Heart left ventricle (tissue), 16 donors: ENCODE data around the gene TRMO. TPM values are rescaled to one million over a fixed set of nuclear protein-coding genes. Genes with fewer than 3 reads are reported as not detected.

Source experiments
- ATAC-seq, 4 donors: fragments of 200-7000 bp; cut with Tn5 transposase; one replicate each; pipeline ENCODE4 v1.9.1; 2020 to 2022; ENCODE audit warnings: moderate library complexity in 4 of 4, mild to moderate bottlenecking in 3 of 4, moderate number of reproducible peaks in 1 of 4
- DNase-seq, 5 donors: peaks; one replicate each; pipeline ENCODE4 v3.0.0-alpha.2; 2020
- H3K27ac ChIP-seq, 12 donors: fragments of 200-600 bp; sonication (generic) in 4 of 12; one replicate each; pipeline versions ENCODE4 v1.5.0 to v1.8.0; 2016 to 2022; ENCODE audit warnings: mild to moderate bottlenecking in 2 of 12
- H3K27me3 ChIP-seq, 9 donors: fragments of 200-600 bp; sonication (generic) in 2 of 9; one replicate each; pipeline versions ENCODE4 v1.5.1 to v1.8.0; 2016 to 2022; ENCODE audit warnings: mild to moderate bottlenecking in 3 of 9
- H3K36me3 ChIP-seq, 9 donors: fragments of 200-600 bp; sonication (generic) in 2 of 9; one replicate each; pipeline versions ENCODE4 v1.5.0 to v1.8.0; 2018 to 2022; ENCODE audit warnings: mild to moderate bottlenecking in 2 of 9
- H3K4me1 ChIP-seq, 12 donors: fragments of 200-600 bp; sonication (generic) in 4 of 12; one replicate each; pipeline versions ENCODE4 v1.5.0 to v1.8.0; 2016 to 2022; ENCODE audit warnings: mild to moderate bottlenecking in 3 of 12
- H3K4me3 ChIP-seq, 12 donors: fragments of 200-600 bp; sonication (generic) in 4 of 12; one replicate each; pipeline versions ENCODE4 v1.5.0 to v1.8.0; 2017 to 2022; ENCODE audit warnings: mild to moderate bottlenecking in 9 of 12, moderate library complexity in 4 of 12
- H3K9me3 ChIP-seq, 12 donors: fragments of 200-600 bp; sonication (generic) in 4 of 12; one replicate each; pipeline versions ENCODE4 v1.5.0 to v1.8.0; 2016 to 2022; ENCODE audit warnings: mild to moderate bottlenecking in 1 of 12
- POLR2A ChIP-seq, 2 donors: fragments of 450-650 bp; IDR thresholded peaks; one replicate each; pipeline ENCODE4 v1.6.1; 2017; ENCODE audit warnings: antibody characterized with exemption in 2 of 2, mild to moderate bottlenecking in 2 of 2, moderate library complexity in 2 of 2
- WGBS, 4 donors: extraction: QIAGEN DNeasy Blood & Tissue Kit in 2 of 4; methylation state at CpG; one replicate each; pipeline versions ENCODE4 v1.1.5 to v1.1.7; 2013 to 2018; 5-methylcytosine and 5-hydroxymethylcytosine counted together
- intact Hi-C, 10 donors: fragments of 100-400 bp; cut with DNase I; formaldehyde crosslinking; loops; one replicate each; pipeline versions ENCODE4 v1.11.1 to v1.14.2; 2022
- polyA plus RNA-seq, 2 donors: library from polyadenylated mRNA; stranded (reverse); fragments of 200-250 nt; gene quantifications; one replicate each; pipeline ENCODE4 v1.2.3, GENCODE V29; 2013
- total RNA-seq, 9 donors: library from RNA; depleted of rRNA in 2 of 9; stranded (reverse); fragments of >200 nt in 2 of 9; fragmentation: NEBNext Ultra II Directional in 3 of 9; extraction: Animal tissue kit (Norgen Biotek cat#: 25700) in 3 of 9; gene quantifications; one replicate each; pipeline versions ENCODE4 v1.1.0 to v1.2.4, GENCODE V29; 2016 to 2023
- TF ChIP-seq, protein P1 (sequence below), 12 donors: fragments of 200-600 bp; sonication (generic) in 4 of 12; IDR thresholded peaks; one replicate each; pipeline versions ENCODE4 v1.5.0 to v1.8.0; 2018 to 2022; ENCODE audit warnings: antibody characterized with exemption in 12 of 12, mild to moderate bottlenecking in 5 of 12
- donor health status: ischemic (EF 13 %, LVEDD 7.1; RV severe dilation, severe dysfunction).
- donor health status: healthy with polysubstance abuse.
- donor health status: DM: no; HTN: yes; CAD: no.
- donor health status: DM: no; HTN: no; CAD: no.
- donor health status: ischemic (EF 25% LVEDD 6.9; RV normal size, moderate dysfunction).
- donor health status: ischemic (EF 25% LVEDD 5.7; RV mildly dilated, moderate dysfunction).
- donor health status: healthy.
- donor health status: DM: yes; HTN: yes; CAD: no.
- donor health status: ischemic (EF 35%, LVEDD 5.7; RV mildly dilated, moderate dysfunction).
- donor health status: nonischemic (EF 11% LVEDD 7.7; RV severe dilation, severe dysfunction).
- donor health status: DM: yes; HTN: yes; CAD: no.
- donor health status: PGD.
- donor health status: ischemic (EF 29% LVEDD 5.4; RV normal size, mild dysfunction).
- donor health status: nonischemic (EF 23%, LVEDD 6.1; RV moderate dilation, normal function).

TRMO gene
- total and polyA plus RNA-seq, 11 donors = 2.8 to 23.3 (median 8.0) TPM

DNA sequence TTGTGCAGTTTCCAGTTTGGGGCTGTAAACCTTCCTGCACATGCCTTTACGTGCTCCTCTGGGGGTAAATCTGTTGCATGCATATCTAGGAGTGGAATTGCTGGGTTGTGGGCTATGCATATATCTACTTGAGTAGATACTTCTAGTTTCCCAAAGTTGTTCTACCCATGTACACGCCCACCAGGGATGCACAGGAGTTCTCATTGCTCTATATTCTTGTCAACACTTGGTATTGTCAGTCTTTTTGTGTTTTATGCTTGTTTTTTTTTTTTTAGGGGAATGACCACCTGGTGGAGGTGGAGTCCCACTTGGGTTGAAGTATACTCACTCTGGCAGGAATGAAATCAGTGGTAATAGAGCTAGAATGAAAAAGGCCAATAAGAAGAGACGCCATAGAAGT is 46.2 kb downstream of the TRMO start:
- no peak overlapping the region for H3K27ac ChIP-seq
- ATAC-seq = no peak
- no peaks in the 10 kb centered on the region for H3K9me3 ChIP-seq
- DNase-seq = no peak
- peaks cover 0 to 14% (median 8%) of the 10 kb centered on the region in 12 donors for H3K4me1 ChIP-seq
- H3K27me3 ChIP-seq = no peaks in the 10 kb centered on the region
- intact Hi-C loops = no loop called here
- no peak for TF ChIP-seq POLR2A (IDR thresholded peaks at IDR 0.05)
- TF ChIP-seq, protein P1, sequence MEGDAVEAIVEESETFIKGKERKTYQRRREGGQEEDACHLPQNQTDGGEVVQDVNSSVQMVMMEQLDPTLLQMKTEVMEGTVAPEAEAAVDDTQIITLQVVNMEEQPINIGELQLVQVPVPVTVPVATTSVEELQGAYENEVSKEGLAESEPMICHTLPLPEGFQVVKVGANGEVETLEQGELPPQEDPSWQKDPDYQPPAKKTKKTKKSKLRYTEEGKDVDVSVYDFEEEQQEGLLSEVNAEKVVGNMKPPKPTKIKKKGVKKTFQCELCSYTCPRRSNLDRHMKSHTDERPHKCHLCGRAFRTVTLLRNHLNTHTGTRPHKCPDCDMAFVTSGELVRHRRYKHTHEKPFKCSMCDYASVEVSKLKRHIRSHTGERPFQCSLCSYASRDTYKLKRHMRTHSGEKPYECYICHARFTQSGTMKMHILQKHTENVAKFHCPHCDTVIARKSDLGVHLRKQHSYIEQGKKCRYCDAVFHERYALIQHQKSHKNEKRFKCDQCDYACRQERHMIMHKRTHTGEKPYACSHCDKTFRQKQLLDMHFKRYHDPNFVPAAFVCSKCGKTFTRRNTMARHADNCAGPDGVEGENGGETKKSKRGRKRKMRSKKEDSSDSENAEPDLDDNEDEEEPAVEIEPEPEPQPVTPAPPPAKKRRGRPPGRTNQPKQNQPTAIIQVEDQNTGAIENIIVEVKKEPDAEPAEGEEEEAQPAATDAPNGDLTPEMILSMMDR (IDR thresholded peaks at IDR 0.05) = no peak
- H3K36me3 ChIP-seq = no peaks in the 10 kb centered on the region
- H3K4me3 ChIP-seq = no peak overlapping the region
- WGBS, 4 donors = 89 to 96% (median 92%) methylated on average over 3 of the region's 3 CpGs

DNA sequence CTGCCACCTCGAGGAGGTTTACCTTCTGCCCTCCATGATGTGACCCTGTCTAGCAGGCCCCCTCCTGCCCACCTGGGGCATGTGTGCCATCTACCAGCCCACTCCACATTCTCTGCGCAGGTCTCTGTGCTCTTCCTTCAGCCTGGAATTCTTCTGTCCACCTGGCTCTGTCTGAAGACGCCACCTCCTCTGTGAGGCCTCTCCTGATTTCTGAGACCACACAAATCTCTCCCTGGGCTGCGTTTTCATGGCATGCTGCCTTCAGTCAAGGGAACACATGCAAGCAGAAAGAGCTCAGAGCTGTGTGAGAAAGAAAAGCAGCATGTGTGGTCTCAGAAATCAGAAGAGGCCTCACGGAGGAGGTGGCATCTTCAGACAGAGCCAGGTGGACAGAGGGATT is 47.2 kb downstream of the TRMO start:
- DNase-seq = no peak
- Histone ChIP-seq H3K4me3 (no peak overlapping the region), H3K9me3 (no peaks in the 10 kb centered on the region), H3K27ac (no peak overlapping the region), H3K4me1 (peaks cover 0 to 14% (median 8%) of the 10 kb centered on the region in 12 donors), H3K27me3 (no peaks in the 10 kb centered on the region), H3K36me3 (no peaks in the 10 kb centered on the region)
- 88 to 89% (median 89%) methylated on average over 5 of the region's 5 CpGs for WGBS, 4 donors
- TF ChIP-seq, protein P1 (IDR thresholded peaks at IDR 0.05) = no peak
- no peak for TF ChIP-seq POLR2A (IDR thresholded peaks at IDR 0.05)
- ATAC-seq = no peak
- intact Hi-C loops = no loop called here

DNA sequence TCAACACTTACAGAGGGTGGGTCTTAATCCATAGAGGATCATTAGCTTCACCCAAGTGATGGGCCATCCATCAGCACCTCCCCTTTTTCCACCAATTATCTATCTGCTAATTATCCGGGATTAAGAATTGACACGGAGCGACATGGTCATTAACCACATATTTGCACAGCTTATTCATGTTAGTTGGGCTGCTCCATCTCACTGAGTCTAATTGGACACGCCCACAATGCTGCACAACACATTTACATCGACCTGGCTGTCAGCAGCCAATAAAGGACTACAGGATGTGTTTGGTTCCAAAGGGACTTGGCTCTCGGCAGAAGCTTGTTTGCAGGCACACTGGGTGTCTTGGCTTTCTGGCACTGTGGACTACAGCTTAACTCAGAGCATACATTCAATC is 47.7 kb downstream of the TRMO start:
- H3K9me3 ChIP-seq = no peaks in the 10 kb centered on the region
- H3K4me3 ChIP-seq = no peak overlapping the region
- H3K27me3 ChIP-seq = no peaks in the 10 kb centered on the region
- intact Hi-C loops = no loop called here
- H3K27ac ChIP-seq = no peak overlapping the region
- H3K36me3 ChIP-seq = no peaks in the 10 kb centered on the region
- ATAC-seq (no peak), DNase-seq (no peak)
- 72 to 76% (median 74%) methylated on average over 5 to 6 of the region's 6 CpGs for WGBS, 4 donors
- peaks cover 0 to 14% (median 8%) of the 10 kb centered on the region in 12 donors for H3K4me1 ChIP-seq
- no peak for TF ChIP-seq POLR2A (IDR thresholded peaks at IDR 0.05)
- TF ChIP-seq, protein P1 (IDR thresholded peaks at IDR 0.05) = no peak

DNA sequence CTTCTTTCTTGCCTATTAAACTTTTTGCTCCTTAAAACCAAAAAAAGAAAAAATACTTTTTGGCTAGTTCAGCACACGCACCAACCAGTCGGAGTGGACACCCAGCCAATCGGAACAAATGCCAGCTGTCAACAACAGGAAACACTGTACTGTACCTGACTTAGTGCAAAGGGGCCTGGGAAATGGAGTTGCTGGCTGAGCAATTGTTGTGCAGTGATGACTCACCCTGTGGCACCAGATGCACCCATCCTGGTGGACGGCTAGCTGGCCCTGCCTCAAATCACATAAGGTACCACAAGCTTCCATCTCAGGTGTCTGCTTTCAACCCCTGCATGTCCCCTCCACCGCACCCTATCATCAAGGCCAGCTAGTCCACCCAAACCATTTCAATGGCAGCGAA is 48.4 kb downstream of the TRMO start:
- no peak for ATAC-seq
- DNase-seq = no peak
- WGBS, 4 donors = 70 to 82% (median 80%) methylated on average over 6 of the region's 6 CpGs
- no peak overlapping the region for H3K27ac ChIP-seq
- intact Hi-C loops = no loop called here
- no peaks in the 10 kb centered on the region for H3K36me3 ChIP-seq
- H3K4me1 ChIP-seq = peaks cover 0 to 14% (median 8%) of the 10 kb centered on the region in 12 donors
- TF ChIP-seq POLR2A (IDR thresholded peaks at IDR 0.05) = no peak
- TF ChIP-seq, protein P1 (IDR thresholded peaks at IDR 0.05) = no peak
- peaks cover 0 to 4% (median 0%) of the 10 kb centered on the region in 9 donors for H3K27me3 ChIP-seq
- no peaks in the 10 kb centered on the region for H3K9me3 ChIP-seq
- no peak overlapping the region for H3K4me3 ChIP-seq
